ENCODE measurements around the gene CYS1.
"Not testable (repeated sequence)": the region's sequence is repeated elsewhere in the genome, so short reads cannot be mapped to it uniquely, and the experiment has no call there.

DNA sequence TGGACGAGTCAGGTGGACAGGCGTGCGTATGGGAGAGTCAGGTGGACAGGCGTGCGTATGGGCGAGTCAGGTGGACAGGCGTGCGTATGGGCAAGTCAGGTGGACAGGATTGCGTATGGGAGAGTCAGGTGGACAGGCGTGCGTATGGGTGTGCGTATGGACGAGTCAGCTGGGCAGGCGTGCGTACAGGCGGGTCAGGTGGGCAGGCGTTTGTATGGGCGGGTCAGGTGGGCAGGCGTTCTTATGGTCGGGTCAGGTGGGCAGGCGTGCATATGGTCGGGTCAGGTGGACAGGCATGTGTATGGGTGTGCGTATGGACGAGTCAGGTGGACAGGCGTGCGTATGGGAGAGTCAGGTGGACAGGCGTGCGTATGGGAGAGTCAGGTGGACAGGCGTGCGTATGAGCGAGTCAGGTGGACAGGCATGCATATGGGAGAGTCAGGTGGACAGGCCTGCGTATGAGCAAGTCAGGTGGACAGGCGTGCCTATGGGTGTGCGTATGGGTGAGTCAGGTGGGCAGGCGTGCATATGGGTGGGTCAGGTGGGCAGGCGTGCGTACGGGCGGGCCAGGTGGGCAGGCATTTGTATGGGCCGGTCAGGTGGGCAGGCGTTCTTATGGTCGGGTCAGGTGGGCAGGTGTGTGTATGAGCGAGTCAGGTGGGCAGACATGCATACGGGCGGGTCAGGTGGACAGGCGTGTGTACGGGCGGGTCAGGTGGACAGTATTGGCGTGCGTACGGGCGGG is 69.2 kb downstream of the CYS1 start:
- TF ChIP-seq POLR2A (IDR thresholded peaks at IDR 0.05), result not testable (repeated sequence)
- TF ChIP-seq, protein P1, sequence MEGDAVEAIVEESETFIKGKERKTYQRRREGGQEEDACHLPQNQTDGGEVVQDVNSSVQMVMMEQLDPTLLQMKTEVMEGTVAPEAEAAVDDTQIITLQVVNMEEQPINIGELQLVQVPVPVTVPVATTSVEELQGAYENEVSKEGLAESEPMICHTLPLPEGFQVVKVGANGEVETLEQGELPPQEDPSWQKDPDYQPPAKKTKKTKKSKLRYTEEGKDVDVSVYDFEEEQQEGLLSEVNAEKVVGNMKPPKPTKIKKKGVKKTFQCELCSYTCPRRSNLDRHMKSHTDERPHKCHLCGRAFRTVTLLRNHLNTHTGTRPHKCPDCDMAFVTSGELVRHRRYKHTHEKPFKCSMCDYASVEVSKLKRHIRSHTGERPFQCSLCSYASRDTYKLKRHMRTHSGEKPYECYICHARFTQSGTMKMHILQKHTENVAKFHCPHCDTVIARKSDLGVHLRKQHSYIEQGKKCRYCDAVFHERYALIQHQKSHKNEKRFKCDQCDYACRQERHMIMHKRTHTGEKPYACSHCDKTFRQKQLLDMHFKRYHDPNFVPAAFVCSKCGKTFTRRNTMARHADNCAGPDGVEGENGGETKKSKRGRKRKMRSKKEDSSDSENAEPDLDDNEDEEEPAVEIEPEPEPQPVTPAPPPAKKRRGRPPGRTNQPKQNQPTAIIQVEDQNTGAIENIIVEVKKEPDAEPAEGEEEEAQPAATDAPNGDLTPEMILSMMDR (IDR thresholded peaks at IDR 0.05), result not testable (repeated sequence)

All from breast epithelium (tissue), 3 donors.